Endothelial cell of umbilical vein (primary cell): Measurements from ENCODE around the gene FUT8. TPM values are rescaled to one million over a fixed set of nuclear protein-coding genes. Genes with fewer than 3 reads are reported as not detected.

Experiments used
- BruUV-seq: library from RNA; stranded (reverse); fragments of 400-500 nt; replicated peaks from 2 replicates; lab custom pipeline; 2021; lab: Mats Ljungman, UMichigan
- CTCF ChIA-PET: fragments of 300-600, 350-600 bp; sonication (Branson Sonifier 250); formaldehyde crosslinking; loops from one replicate; lab custom pipeline; 2021; ENCODE audit warnings: antibody characterized with exemption, inconsistent platforms; lab: Charles Lee
- POLR2A ChIA-PET: fragments of 300-600, 350-600 bp; sonication (Branson Sonifier 250); formaldehyde crosslinking; loops from one replicate; lab custom pipeline; 2021; ENCODE audit warnings: antibody characterized with exemption, inconsistent platforms; lab: Charles Lee
- DNase-seq: peaks from one replicate; pipeline ENCODE4 v3.0.0-alpha.2; 2011; ENCODE audit warnings: low read depth, low spot score
- FAIRE-seq: peaks from 2 replicates; lab custom pipeline; 2011; peaks lifted over from hg19 to GRCh38; lab: Jason Lieb, UNC
- H2AFZ ChIP-seq: 2 replicates; pipeline ENCODE4 v1.6.0; 2012; ENCODE audit warnings: low read depth, low read length, control low read depth, inconsistent platforms
- H3K27ac ChIP-seq: 2 replicates; pipeline ENCODE4 v1.5.1; 2011; ENCODE audit warnings: low read depth, mild to moderate bottlenecking, control low read depth, low read length, moderate library complexity; ENCODE audit not compliant: insufficient read depth
- H3K27me3 ChIP-seq, 2 experiments: 2 replicates each; pipeline versions ENCODE4 v1.6.0 to v1.6.1; 2011; ENCODE audit warnings: low read length in 2 of 2, mixed read lengths in 1 of 2; ENCODE audit not compliant: control insufficient read depth in 2 of 2, insufficient read depth in 2 of 2
- H3K36me3 ChIP-seq, 2 experiments: 2 replicates in 1 of 2; 3 replicates in 1 of 2; pipeline ENCODE4 v1.5.1; 2011; ENCODE audit warnings: low read length in 2 of 2, mild to moderate bottlenecking in 1 of 2, moderate library complexity in 1 of 2; ENCODE audit not compliant: control insufficient read depth in 2 of 2, insufficient read depth in 2 of 2; ENCODE audit errors: extremely low read depth in 1 of 2
- H3K4me1 ChIP-seq: 3 replicates; pipeline ENCODE4 v1.5.1; 2011; ENCODE audit warnings: mild to moderate bottlenecking, low read length; ENCODE audit not compliant: control insufficient read depth, insufficient read depth; ENCODE audit errors: extremely low read depth
- H3K4me2 ChIP-seq: 2 replicates; pipeline ENCODE4 v1.6.1; 2011; ENCODE audit warnings: low read length, control low read depth, mixed read lengths; ENCODE audit not compliant: insufficient read depth
- H3K4me3 ChIP-seq, 3 experiments: fragments of 200-600 bp in 1 of 3; sonication (generic), shearing (Covaris generic) in 1 of 3; replicated peaks in 1 of 3; 2 replicates each; pipeline ENCODE4 v1.5.1; 2011 to 2016; ENCODE audit warnings: control low read depth in 3 of 3, low read length in 3 of 3, mild to moderate bottlenecking in 2 of 3, inconsistent platforms in 1 of 3, low read depth in 1 of 3, moderate library complexity in 1 of 3; ENCODE audit not compliant: insufficient read depth in 1 of 3
- H3K79me2 ChIP-seq: 2 replicates; pipeline ENCODE4 v1.6.0; 2012; ENCODE audit warnings: low read length, inconsistent platforms; ENCODE audit not compliant: control insufficient read depth, insufficient read depth
- H3K9ac ChIP-seq: replicated peaks from 2 replicates; pipeline ENCODE3; 2011; ENCODE audit warnings: low read length, control low read depth; ENCODE audit not compliant: insufficient read depth; ENCODE audit errors: extremely low read depth
- H3K9me1 ChIP-seq: replicated peaks from 3 replicates; pipeline ENCODE4 v1.6.0; 2011; ENCODE audit warnings: mild to moderate bottlenecking, low read length; ENCODE audit not compliant: control insufficient read depth, insufficient read depth; ENCODE audit errors: extremely low read depth
- H3K9me3 ChIP-seq: replicated peaks from 2 replicates; pipeline ENCODE4 v1.5.1; 2012; ENCODE audit warnings: low read length, inconsistent platforms; ENCODE audit not compliant: control insufficient read depth, insufficient read depth
- H4K20me1 ChIP-seq: replicated peaks from 2 replicates; pipeline ENCODE3; 2011; ENCODE audit warnings: mild to moderate bottlenecking, low read length; ENCODE audit not compliant: control insufficient read depth, insufficient read depth; ENCODE audit errors: extremely low read depth
- EZH2 ChIP-seq: IDR thresholded peaks from 2 replicates; pipeline ENCODE4 v1.6.1; 2012; ENCODE audit warnings: borderline replicate concordance, low read depth, mild to moderate bottlenecking, moderate library complexity, low read length, inconsistent platforms; ENCODE audit not compliant: severe bottlenecking
- FOS ChIP-seq: IDR thresholded peaks from 2 replicates; pipeline ENCODE4 v1.6.1; 2011; ENCODE audit warnings: mild to moderate bottlenecking, low read length, moderate library complexity, borderline replicate concordance; ENCODE audit not compliant: insufficient read depth
- GATA2 ChIP-seq: IDR thresholded peaks from 2 replicates; pipeline ENCODE4 v1.7.0; 2011; ENCODE audit warnings: low read depth, mild to moderate bottlenecking, moderate library complexity, mixed read lengths, low read length; ENCODE audit not compliant: insufficient read length, insufficient read depth
- JUN ChIP-seq: IDR thresholded peaks from 2 replicates; pipeline ENCODE4 v1.6.1; 2011; ENCODE audit warnings: borderline replicate concordance, low read depth; ENCODE audit not compliant: insufficient read length, insufficient read depth
- MYC ChIP-seq: IDR thresholded peaks from one replicate; pipeline ENCODE4 v1.6.1; 2011; ENCODE audit warnings: mild to moderate bottlenecking, low read depth, low read length
- POLR2A ChIP-seq: IDR thresholded peaks from 2 replicates; pipeline ENCODE4 v1.6.1; 2012; ENCODE audit warnings: low read depth, mild to moderate bottlenecking, control low read depth, low read length
- POLR2AphosphoS5 ChIP-seq: IDR thresholded peaks from 2 replicates; pipeline ENCODE4 v1.6.1; 2012; ENCODE audit warnings: low read depth, mild to moderate bottlenecking, control low read depth, low read length, moderate library complexity; ENCODE audit not compliant: insufficient read depth
- dilution Hi-C: fragments of 300-500 bp; cut with MboI; formaldehyde crosslinking; loops from one replicate; pipeline ENCODE4 v1.15.0; 2019; ENCODE audit warnings: low sequenced_read_pairs; ENCODE audit not compliant: extremely low pct_ligation_motif_present
- intact Hi-C: fragments of 100-400 bp; cut with micrococcal nuclease; formaldehyde crosslinking; loops from one replicate; pipeline ENCODE4 v1.10.0; 2022
- polyA plus RNA-seq, 4 experiments: library from polyadenylated mRNA; depleted of rRNA in 3 of 4; stranded (reverse) in 3 of 4; unstranded in 1 of 4; fragments of >200 nt; gene quantifications; 2 replicates each; pipeline versions ENCODE4 v1.2.1 to v1.2.3, GENCODE V29; 2011 to 2012; ENCODE audit warnings: missing spikeins in 1 of 4
- total RNA-seq: library from RNA; stranded (reverse); gene quantifications from 2 replicates; pipeline ENCODE4 v1.2.3, GENCODE V29; 2021
- TF ChIP-seq, protein P1 (sequence below): IDR thresholded peaks from 2 replicates; pipeline ENCODE4 v1.6.1; 2011; ENCODE audit not compliant: insufficient read depth, insufficient read length
- TF ChIP-seq, protein P2 (sequence below), 2 donors: IDR thresholded peaks; 1 replicate in 1 of 2; 2 replicates in 1 of 2; pipeline ENCODE4 v1.5.1; 2011; ENCODE audit warnings: low read length in 2 of 2, mild to moderate bottlenecking in 2 of 2, moderate library complexity in 2 of 2, control low read depth in 1 of 2, inconsistent platforms in 1 of 2, low read depth in 1 of 2; ENCODE audit not compliant: insufficient read depth in 1 of 2; ENCODE audit errors: extremely low read depth in 1 of 2

The FUT8 gene
- total and polyA plus RNA-seq, 2 donors (not counting 3 experiments of a cell fraction or from before 2014, with no cell fraction given): 16.7 to 38.8 TPM

DNA sequence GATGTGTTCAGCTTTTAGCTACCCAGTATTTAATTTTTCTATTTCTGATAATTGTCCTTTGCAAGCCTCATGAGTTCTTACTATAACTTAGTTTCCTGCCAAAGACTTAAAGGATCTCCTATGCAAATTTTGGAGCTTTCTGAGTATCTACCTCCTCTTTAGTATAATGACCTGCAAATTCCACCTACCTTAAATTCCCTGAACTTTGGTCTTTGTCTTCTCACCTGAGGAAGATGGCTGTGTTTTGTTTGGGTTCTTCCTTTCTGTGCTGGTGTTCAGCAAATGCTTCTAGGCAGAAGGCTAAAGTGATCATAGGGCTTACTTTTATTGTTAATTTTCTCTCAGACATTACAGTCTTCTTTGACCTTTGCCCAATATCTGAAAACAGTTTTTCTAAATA, 142.8 kb downstream of the FUT8 start:
- Histone ChIP-seq H3K27ac (no peak overlapping the region), H3K4me3 (no peak overlapping the region), H3K79me2 (peaks cover 16% of the 10 kb centered on the region), H3K4me2 (no peak overlapping the region), H2AFZ (no peak overlapping the region), H3K4me1 (no peaks in the 10 kb centered on the region), H3K9me3 (no peaks in the 10 kb centered on the region), H3K9me1 (no peaks in the 10 kb centered on the region), H3K27me3 (no peaks in the 10 kb centered on the region), H3K9ac (no peak overlapping the region), H4K20me1 (no peaks in the 10 kb centered on the region), H3K36me3 (no peaks in the 10 kb centered on the region)
- DNase-seq: no peak
- dilution Hi-C loops: no loop called here
- no peak for FAIRE-seq
- CTCF ChIA-PET: interaction anchor here (1.1 to 1.3 kb wide), 2 partner anchors 17 to 56 kb away, joined by 3 to 4 read pairs; no protein-coding TSS in a partner anchor
- TF ChIP-seq MYC (no peak), JUN (no peak), POLR2A (no peak), GATA2 (no peak), EZH2 (no peak), FOS (no peak), POLR2AphosphoS5 (no peak)
- TF ChIP-seq, protein P1, sequence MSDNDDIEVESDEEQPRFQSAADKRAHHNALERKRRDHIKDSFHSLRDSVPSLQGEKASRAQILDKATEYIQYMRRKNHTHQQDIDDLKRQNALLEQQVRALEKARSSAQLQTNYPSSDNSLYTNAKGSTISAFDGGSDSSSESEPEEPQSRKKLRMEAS: no peak
- TF ChIP-seq, protein P2, sequence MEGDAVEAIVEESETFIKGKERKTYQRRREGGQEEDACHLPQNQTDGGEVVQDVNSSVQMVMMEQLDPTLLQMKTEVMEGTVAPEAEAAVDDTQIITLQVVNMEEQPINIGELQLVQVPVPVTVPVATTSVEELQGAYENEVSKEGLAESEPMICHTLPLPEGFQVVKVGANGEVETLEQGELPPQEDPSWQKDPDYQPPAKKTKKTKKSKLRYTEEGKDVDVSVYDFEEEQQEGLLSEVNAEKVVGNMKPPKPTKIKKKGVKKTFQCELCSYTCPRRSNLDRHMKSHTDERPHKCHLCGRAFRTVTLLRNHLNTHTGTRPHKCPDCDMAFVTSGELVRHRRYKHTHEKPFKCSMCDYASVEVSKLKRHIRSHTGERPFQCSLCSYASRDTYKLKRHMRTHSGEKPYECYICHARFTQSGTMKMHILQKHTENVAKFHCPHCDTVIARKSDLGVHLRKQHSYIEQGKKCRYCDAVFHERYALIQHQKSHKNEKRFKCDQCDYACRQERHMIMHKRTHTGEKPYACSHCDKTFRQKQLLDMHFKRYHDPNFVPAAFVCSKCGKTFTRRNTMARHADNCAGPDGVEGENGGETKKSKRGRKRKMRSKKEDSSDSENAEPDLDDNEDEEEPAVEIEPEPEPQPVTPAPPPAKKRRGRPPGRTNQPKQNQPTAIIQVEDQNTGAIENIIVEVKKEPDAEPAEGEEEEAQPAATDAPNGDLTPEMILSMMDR (IDR thresholded peaks at IDR 0.05; ENCODE audit: extremely low read depth in 1 of 2, insufficient read depth in 1 of 2, low read depth in 1 of 2, low read length in 2 of 2): no peak
- intact Hi-C loops: no loop called here
- POLR2A ChIA-PET: no interaction called here
- BruUV-seq: no TSS peak
